HepG2 (cell line): Measurements from ENCODE around the gene RCC2. TPM values are rescaled to one million over a fixed set of nuclear protein-coding genes. Genes with fewer than 3 reads are reported as not detected.

Experiments used
- AKNA ChIP-seq: sonication (generic); formaldehyde crosslinking; IDR thresholded peaks from 2 replicates; pipeline ENCODE4 v1.4.0; 2020; ENCODE audit warnings: missing genetic modification reagents, borderline replicate concordance
- CBX2 ChIP-seq, 2 experiments: fragments of 200-600 bp in 1 of 2; sonication (generic); formaldehyde crosslinking in 1 of 2; IDR thresholded peaks; 2 replicates each; pipeline versions ENCODE4 v1.7.0 to v1.8.1; 2018 to 2022; ENCODE audit warnings: low read depth in 2 of 2, low read length in 1 of 2, mild to moderate bottlenecking in 1 of 2, missing genetic modification reagents in 1 of 2
- FOXO4 ChIP-seq: sonication (generic); formaldehyde crosslinking; conservative IDR thresholded peaks from 2 replicates; pipeline ENCODE4 v1.8.1; 2023; ENCODE audit warnings: missing genetic modification reagents
- GLMP ChIP-seq: sonication (generic); formaldehyde crosslinking; IDR thresholded peaks from 2 replicates; pipeline ENCODE4 v1.9.0; 2021; ENCODE audit warnings: missing genetic modification reagents, mild to moderate bottlenecking, borderline replicate concordance
- MYC ChIP-seq: sonication (generic); formaldehyde crosslinking; IDR thresholded peaks from 2 replicates; pipeline ENCODE4 v1.9.0; 2021; ENCODE audit warnings: missing genetic modification reagents, borderline replicate concordance
- PRDM4 ChIP-seq: sonication (generic); formaldehyde crosslinking; IDR thresholded peaks from 2 replicates; pipeline ENCODE4 v1.9.0; 2021; ENCODE audit warnings: missing genetic modification reagents, borderline replicate concordance
- RCOR2 ChIP-seq: IDR thresholded peaks from 2 replicates; pipeline ENCODE4 v1.6.1; 2016; ENCODE audit warnings: missing biosample characterization, missing genetic modification reagents
- SOX6 ChIP-seq, 2 experiments: fragments of 450-650 bp in 1 of 2; sonication (generic) in 1 of 2; formaldehyde crosslinking in 1 of 2; IDR thresholded peaks; 2 replicates each; pipeline versions ENCODE4 v1.4.0 to v1.6.1; 2017 to 2020; ENCODE audit warnings: antibody characterized with exemption in 1 of 2, mild to moderate bottlenecking in 1 of 2, missing genetic modification reagents in 1 of 2
- ZFP91 ChIP-seq: sonication (generic); formaldehyde crosslinking; IDR thresholded peaks from 2 replicates; pipeline ENCODE4 v1.9.0; 2022; ENCODE audit warnings: missing genetic modification reagents, mild to moderate bottlenecking, borderline replicate concordance
- ZNF770 ChIP-seq: sonication (generic); formaldehyde crosslinking; IDR thresholded peaks from 2 replicates; pipeline ENCODE4 v1.5.0; 2020; ENCODE audit warnings: mild to moderate bottlenecking, missing genetic modification reagents
- polyA plus RNA-seq, 8 experiments: library from polyadenylated mRNA; depleted of rRNA in 3 of 8; stranded (reverse) in 7 of 8; unstranded in 1 of 8; fragments of >200 nt; fragmentation: Illumina TruSeq in 4 of 8; extraction: Trizol in 4 of 8; gene quantifications; 2 replicates each; pipeline versions ENCODE4 v1.2.1 to v1.2.3, GENCODE V29; 2011 to 2016; ENCODE audit warnings: low read depth in 4 of 8, missing spikeins in 1 of 8, mixed read lengths in 1 of 8; ENCODE audit not compliant: insufficient read depth in 1 of 8
- total RNA-seq, 5 experiments: library from RNA; depleted of rRNA; stranded (reverse); fragments of >200 nt; fragmentation: Illumina TruSeq; extraction: Trizol; gene quantifications; 2 replicates each; pipeline ENCODE4 v1.2.3, GENCODE V29; 2016; ENCODE audit warnings: low read depth in 1 of 5

Gene RCC2
- total and polyA plus RNA-seq, 2 of the 13 experiments (the other 11 are each of a cell fraction or from before 2014, with no cell fraction given), result 20.5 to 55.8 TPM

- TF ChIP-seq AKNA, result no peak
- no peak for TF ChIP-seq ZFP91 (CRISPR knock-in tag)
- no peak for TF ChIP-seq GLMP (CRISPR knock-in tag)
- TF ChIP-seq ZNF770, result no peak
- TF ChIP-seq CBX2 (IDR thresholded peaks at IDR 0.05; ENCODE audit: low read depth, low read length), result no peak
- no peak for TF ChIP-seq CBX2 (CRISPR knock-in tag; IDR thresholded peaks at IDR 0.05; ENCODE audit: low read depth)
- no peak for TF ChIP-seq FOXO4 (CRISPR knock-in tag)
- TF ChIP-seq MYC (CRISPR knock-in tag), result peak; percentile 55; the same call in 1 of the 2 replicates
- no peak for TF ChIP-seq PRDM4 (CRISPR knock-in tag)
- no peak for TF ChIP-seq SOX6 (IDR thresholded peaks at IDR 0.05)
- 0 out of 2 replicates have a peak, but pooled peaks have one; percentile 26 for TF ChIP-seq SOX6 (CRISPR knock-in tag; IDR thresholded peaks at IDR 0.05)
- TF ChIP-seq RCOR2 (CRISPR knock-in tag), result no peak
These were observed at the start of gene RCC2 (continued) for GRCh38 chr1:17439250-17440073.
